Progenitor cell of endocrine pancreas (in vitro differentiated cells): ENCODE results near the gene ZNHIT6. TPM values are rescaled to one million over a fixed set of nuclear protein-coding genes. Genes with fewer than 3 reads are reported as not detected.
"Not testable (repeated sequence)": the region's sequence is repeated elsewhere in the genome, so short reads cannot be mapped to it uniquely, and the experiment has no call there.

Experiments used
- DNase-seq: peaks from one replicate; pipeline ENCODE4 v3.0.0; 2021; ENCODE audit warnings: low spot score; ENCODE audit not compliant: unreplicated experiment
- H3K27ac Mint-ChIP-seq: 2 replicates; pipeline ENCODE4 v1.8.0; 2021; ENCODE audit warnings: mild to moderate bottlenecking, moderate library complexity, mixed read lengths
- H3K27me3 Mint-ChIP-seq: 2 replicates; pipeline ENCODE4 v1.8.0; 2021; ENCODE audit warnings: mixed read lengths
- H3K36me3 Mint-ChIP-seq: 2 replicates; pipeline ENCODE4 v1.8.0; 2022; ENCODE audit warnings: mixed read lengths; ENCODE audit not compliant: insufficient read depth
- H3K4me1 Mint-ChIP-seq: 2 replicates; pipeline ENCODE4 v1.8.0; 2021; ENCODE audit warnings: low read depth, mixed read lengths
- H3K4me3 Mint-ChIP-seq: 2 replicates; pipeline ENCODE4 v1.8.0; 2021; ENCODE audit warnings: low read depth, mild to moderate bottlenecking, moderate library complexity, mixed read lengths
- H3K9me3 Mint-ChIP-seq: 2 replicates; pipeline ENCODE4 v1.8.0; 2021; ENCODE audit warnings: low read depth, mixed read lengths
- total RNA-seq: library from RNA; stranded (reverse); gene quantifications from 2 replicates; pipeline ENCODE4 v1.2.1, GENCODE V29; 2021
- TF ChIP-seq, protein P1 (sequence below): fragments of 200-600 bp; sonication (generic); IDR thresholded peaks from one replicate; pipeline ENCODE4 v1.5.0; 2021; ENCODE audit warnings: antibody characterized with exemption, mild to moderate bottlenecking; ENCODE audit not compliant: unreplicated experiment

ZNHIT6 gene
- total RNA-seq, 1 donor from 2014 or later = 18.8 TPM

DNA sequence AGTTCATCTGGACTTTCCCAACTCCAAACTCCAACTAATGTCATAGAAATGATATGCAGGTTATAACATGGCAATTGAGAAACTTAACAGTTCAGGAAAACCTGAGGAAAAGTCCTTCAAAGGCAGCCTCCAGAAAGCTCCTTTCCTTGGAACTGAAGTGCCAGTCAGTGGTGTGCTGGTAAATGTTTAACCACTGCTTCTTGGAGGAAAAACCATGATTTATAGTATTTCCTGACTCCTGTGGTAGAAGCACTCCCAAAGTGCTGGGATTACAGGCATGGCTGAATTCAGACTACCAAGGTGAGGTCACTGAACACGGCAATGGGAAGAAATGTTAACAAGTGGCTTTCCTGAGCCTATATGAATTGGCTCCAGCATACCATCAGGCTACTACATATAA is 26.7 kb upstream of the ZNHIT6 start:
- TF ChIP-seq, protein P1, sequence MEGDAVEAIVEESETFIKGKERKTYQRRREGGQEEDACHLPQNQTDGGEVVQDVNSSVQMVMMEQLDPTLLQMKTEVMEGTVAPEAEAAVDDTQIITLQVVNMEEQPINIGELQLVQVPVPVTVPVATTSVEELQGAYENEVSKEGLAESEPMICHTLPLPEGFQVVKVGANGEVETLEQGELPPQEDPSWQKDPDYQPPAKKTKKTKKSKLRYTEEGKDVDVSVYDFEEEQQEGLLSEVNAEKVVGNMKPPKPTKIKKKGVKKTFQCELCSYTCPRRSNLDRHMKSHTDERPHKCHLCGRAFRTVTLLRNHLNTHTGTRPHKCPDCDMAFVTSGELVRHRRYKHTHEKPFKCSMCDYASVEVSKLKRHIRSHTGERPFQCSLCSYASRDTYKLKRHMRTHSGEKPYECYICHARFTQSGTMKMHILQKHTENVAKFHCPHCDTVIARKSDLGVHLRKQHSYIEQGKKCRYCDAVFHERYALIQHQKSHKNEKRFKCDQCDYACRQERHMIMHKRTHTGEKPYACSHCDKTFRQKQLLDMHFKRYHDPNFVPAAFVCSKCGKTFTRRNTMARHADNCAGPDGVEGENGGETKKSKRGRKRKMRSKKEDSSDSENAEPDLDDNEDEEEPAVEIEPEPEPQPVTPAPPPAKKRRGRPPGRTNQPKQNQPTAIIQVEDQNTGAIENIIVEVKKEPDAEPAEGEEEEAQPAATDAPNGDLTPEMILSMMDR = no peak
- Mint-ChIP-seq H3K4me3 (no peak overlapping the region), H3K4me1 (peaks cover 4% of the 10 kb centered on the region), H3K9me3 (no peaks in the 10 kb centered on the region), H3K27me3 (no peaks in the 10 kb centered on the region), H3K36me3 (no peaks in the 10 kb centered on the region), H3K27ac (peak overlapping the region; percentile 66)
- no peak for DNase-seq

DNA sequence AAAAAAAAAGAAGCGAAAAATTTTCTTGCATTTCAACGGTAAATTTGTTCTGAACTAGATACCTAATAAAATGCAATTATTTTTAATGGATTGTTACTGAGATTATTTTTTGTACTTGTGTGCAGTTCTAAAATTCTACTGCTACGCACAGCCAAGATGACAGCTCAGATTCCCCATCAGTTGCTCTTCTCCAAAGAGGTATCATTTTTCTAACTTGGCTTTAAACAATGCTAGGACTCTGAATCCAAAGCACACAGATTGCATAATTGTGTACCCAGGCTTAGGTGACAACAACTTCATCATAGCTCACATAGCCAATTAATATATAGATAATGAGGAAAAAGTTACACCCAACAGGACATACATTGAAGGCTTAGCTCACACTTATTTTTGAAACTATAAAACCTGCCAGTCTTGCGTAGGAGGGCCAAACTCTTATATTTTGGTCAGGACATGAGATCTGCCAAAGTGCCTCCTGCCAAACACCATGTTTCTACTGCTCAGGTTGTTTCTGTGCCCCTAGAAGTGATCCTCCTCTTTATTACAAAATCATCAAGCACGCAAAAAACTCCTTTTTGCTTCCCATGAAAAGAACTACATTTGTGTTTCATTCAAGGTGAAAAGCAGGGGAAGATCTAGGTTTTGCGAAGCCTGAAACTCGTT is 10.6 kb upstream of the ZNHIT6 start:
- H3K4me1 Mint-ChIP-seq = no peaks in the 10 kb centered on the region
- no peak for DNase-seq
- H3K9me3 Mint-ChIP-seq = peaks cover 19% of the 10 kb centered on the region
- peaks cover 2% of the 10 kb centered on the region for H3K36me3 Mint-ChIP-seq
- no peak overlapping the region for H3K27ac Mint-ChIP-seq
- TF ChIP-seq, protein P1 = no peak
- H3K27me3 Mint-ChIP-seq = no peaks in the 10 kb centered on the region
- no peak overlapping the region for H3K4me3 Mint-ChIP-seq

DNA sequence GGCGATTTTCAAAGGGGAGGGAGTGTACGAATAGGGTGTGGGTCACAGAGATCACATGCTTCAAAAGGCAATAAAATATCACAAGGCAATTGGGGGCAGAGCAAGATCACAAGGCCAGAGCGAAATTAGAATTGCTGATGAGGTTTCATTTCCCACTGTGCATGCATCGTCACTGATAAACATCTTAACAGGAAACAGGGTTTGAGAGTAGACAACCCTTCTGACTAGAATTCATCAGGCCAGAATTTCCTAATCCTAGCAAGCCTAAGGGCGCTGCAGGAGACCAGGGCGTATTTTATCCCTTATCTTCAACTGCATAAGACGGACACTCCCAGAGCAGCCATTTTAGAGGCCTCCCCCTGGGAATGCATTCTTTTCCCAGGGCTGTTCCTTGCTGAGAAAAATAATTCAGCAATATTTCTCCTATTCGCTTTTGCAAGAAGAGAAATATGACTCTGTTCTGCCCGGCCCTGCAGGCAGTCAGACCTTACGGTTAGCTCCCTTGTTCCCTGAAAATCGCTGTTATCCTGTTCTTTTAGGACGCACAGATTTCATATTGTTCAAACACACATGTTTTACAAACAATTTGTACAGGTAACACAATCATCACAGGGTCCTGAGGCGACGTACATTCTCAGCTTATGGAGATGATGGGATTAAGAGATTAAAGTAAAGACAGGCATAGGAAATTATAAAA is 6.3 kb upstream of the ZNHIT6 start:
- not testable (repeated sequence) for DNase-seq, H3K36me3 Mint-ChIP-seq, H3K4me3 Mint-ChIP-seq, H3K27ac Mint-ChIP-seq, H3K27me3 Mint-ChIP-seq, H3K9me3 Mint-ChIP-seq, H3K4me1 Mint-ChIP-seq

DNA sequence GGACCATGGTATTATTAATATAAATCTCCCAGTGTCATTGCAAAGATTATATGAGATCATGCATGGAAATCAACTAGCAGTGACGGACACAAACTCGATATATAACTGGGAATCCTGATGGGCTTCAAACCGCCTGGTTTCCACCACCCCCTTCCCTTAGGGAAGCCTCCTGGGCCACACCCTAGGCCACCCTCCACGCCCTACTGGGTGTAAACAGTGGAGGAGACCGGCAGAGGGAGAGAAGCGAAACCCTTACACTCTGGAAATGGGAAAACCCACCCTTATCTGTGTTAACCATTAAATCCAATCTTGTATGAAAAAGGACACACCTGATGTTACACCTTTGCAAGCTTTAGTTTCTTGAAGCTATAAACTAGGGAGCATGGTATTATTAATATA is 595 bp upstream of the ZNHIT6 start:
- Mint-ChIP-seq H3K9me3 (peaks cover 3% of the 10 kb centered on the region), H3K27ac (no peak overlapping the region), H3K36me3 (peaks cover 7% of the 10 kb centered on the region), H3K4me3 (no peak overlapping the region), H3K4me1 (peaks cover 2% of the 10 kb centered on the region), H3K27me3 (no peaks in the 10 kb centered on the region)
- no peak for DNase-seq
- TF ChIP-seq, protein P1 = no peak

DNA sequence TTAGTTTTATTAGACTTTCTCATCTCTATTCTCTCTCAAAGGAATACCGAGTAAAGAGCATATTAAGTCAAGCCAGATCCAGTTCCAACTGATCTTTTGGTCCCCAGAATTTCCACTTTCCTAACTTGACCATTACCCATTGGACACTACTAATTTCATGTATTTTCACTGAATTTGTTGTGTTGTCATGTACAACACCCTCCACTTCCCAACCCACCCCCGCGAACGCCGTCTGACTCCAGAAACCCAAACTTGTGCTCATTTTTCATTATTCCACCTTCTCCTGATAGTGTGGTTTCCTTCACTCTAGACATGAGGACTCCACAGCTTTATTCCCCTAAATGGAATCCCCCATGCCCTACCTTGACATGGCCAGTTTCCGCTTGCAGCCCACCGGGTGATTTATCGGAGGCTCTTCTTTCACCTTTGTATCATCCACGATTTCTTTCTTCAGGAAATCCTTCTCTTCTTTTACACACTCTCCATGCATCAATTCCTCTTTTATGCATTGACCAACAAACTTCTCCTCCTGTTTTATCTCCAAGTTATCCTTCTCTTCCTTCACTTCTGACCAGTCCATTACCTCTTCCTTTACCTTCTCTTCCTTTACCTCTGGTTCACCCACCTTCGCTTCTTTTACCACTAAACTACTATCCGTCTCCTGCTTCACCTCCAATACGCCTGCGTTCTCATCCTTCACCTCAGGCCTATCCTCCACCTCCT is 805 bp downstream of the ZNHIT6 start:
- H3K4me1 Mint-ChIP-seq = peaks cover 2% of the 10 kb centered on the region
- no peaks in the 10 kb centered on the region for H3K27me3 Mint-ChIP-seq
- peaks cover 11% of the 10 kb centered on the region for H3K36me3 Mint-ChIP-seq
- no peaks in the 10 kb centered on the region for H3K9me3 Mint-ChIP-seq
- no peak for DNase-seq
- TF ChIP-seq, protein P1 = no peak
- no peak overlapping the region for H3K27ac Mint-ChIP-seq
- no peak overlapping the region for H3K4me3 Mint-ChIP-seq
